Pulmonary artery endothelial cell (primary cell): ENCODE measurements around the gene RIPK3. TPM values are rescaled to one million over a fixed set of nuclear protein-coding genes. Genes with fewer than 3 reads are reported as not detected.

Experiments
- DNase-seq: peaks from one replicate; pipeline ENCODE4 v3.0.0-alpha.2; 2011; ENCODE audit warnings: low read depth, low spot score
- total RNA-seq: library from RNA; depleted of rRNA; stranded (reverse); fragments of >200 nt; gene quantifications from 2 replicates; pipeline ENCODE4 v1.2.3, GENCODE V29; 2014

Gene RIPK3
- total RNA-seq, 1 donor from 2014 or later = 3.9 TPM

- no peak for DNase-seq
These were observed 32.0 kb downstream of the RIPK3 start, which contains the start of gene CIDEB for GRCh38 chr14:24307575-24308341. CIDEB (minus strand) TSS chr14:24307977; CDS start chr14:24307858, 119 bp downstream.

DNA sequence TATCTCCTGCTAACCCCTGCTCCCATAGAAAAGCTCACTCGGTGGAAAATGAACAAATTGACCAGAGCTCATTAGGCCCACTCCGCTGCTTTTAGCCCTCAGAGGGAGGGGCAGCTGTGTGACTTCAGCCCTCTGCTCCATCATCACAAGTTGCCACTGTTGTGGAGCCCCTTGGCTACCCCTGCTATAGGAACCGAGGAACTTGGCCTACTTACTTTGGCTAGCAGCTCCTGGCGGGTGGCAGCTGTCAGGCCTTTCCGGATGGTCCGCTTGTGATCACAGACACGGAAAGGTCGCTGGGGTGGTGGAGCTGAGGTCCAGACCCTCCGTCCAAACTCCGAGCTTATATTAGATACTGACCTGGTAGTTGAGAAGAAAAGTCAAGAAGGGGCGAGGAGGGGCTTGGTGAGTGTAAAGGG is 32.6 kb downstream of the RIPK3 start:
- no peak for DNase-seq

- DNase-seq = no peak
These were observed 35.8 kb downstream of the RIPK3 start for GRCh38 chr14:24304019-24304387.

DNA sequence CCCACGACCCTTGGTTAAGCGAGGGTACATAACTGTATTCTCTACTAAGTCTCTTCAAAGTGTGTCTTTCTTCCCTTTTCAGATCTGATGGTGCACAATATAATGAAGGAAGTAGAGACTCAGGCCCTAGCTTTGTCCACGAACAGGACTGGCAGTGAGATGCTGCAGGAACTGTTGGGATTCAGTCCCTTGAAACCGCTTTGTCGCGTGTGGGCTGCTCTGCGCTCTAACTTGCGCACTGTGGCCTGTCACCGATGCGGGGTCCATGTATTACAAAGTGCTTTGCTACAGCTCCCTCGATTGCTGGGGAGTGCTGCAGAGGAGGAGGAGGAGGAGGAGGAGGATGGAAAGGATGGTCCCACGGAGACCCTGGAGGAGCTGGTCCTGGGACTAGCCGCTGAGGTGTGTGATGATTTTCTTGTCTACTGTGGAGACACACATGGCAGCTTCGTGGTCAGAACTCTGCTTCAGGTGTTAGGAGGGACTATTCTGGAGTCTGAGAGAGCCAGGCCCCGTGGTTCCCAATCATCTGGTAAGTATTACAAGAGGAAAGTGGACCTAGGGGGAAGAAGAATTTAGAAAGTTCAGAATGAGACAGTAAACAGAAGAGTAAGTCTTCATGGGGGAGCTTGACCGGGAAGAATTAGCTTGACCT is 39.3 kb downstream of the RIPK3 start:
- no peak for DNase-seq

- DNase-seq = peak; percentile 59
These were observed 40.3 kb downstream of the RIPK3 start, which contains the start of the genes DHRS1 and NOP9 for GRCh38 chr14:24299255-24300191. DHRS1 (minus strand) TSS chr14:24299780; CDS start chr14:24299106, 674 bp downstream. NOP9 (plus strand) TSS chr14:24299850; CDS start chr14:24299955, 105 bp downstream.

GRCh38 chr14:24298892-24299254 is 40.9 kb downstream of the RIPK3 start:
- no peak for DNase-seq

DNA sequence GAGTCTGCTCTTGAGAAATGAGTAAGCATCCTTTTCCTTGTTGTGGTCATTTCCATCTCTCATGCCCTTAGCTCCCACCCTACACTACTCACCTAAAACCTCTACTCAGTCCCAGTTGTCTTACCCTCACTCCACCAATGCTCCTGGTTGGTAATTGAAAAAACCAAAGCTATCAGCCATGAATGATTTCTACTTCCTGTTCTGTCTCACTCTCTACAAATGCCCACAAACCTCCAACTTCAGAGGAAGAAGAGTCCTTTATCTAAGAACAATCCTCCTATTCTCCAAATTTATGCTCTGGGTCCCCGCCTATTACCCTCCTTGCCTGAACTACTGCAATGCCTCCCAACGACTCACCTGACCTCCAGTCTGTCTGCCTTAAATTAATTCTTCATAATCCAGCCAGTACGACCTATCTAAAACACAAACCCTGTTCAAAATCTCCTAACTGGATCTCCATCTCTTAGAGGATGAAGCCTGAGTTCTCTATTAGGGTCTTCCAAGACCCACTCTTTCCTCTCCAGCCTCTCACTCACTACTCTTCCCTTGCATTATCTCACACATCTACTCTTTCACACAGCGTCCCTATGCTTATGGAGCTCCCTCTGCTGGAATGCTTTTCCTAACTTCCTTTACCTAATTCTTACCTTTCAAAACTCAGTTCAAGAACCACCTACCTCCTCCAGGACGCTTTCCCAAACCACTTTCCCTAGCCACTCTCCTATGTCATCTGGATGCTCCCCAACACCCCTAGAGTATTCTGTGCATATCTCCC is 42.4 kb downstream of the RIPK3 start:
- no peak for DNase-seq

GRCh38 chr14:24296341-24297157 is 43.2 kb downstream of the RIPK3 start:
- peak; percentile 89 for DNase-seq

- no peak for DNase-seq
These were observed 46.3 kb downstream of the RIPK3 start for GRCh38 chr14:24293525-24293924.

- DNase-seq = no peak
These were observed 47.5 kb downstream of the RIPK3 start for GRCh38 chr14:24292118-24292807.

GRCh38 chr14:24291446-24292117 is 48.2 kb downstream of the RIPK3 start:
- DNase-seq = no peak

DNA sequence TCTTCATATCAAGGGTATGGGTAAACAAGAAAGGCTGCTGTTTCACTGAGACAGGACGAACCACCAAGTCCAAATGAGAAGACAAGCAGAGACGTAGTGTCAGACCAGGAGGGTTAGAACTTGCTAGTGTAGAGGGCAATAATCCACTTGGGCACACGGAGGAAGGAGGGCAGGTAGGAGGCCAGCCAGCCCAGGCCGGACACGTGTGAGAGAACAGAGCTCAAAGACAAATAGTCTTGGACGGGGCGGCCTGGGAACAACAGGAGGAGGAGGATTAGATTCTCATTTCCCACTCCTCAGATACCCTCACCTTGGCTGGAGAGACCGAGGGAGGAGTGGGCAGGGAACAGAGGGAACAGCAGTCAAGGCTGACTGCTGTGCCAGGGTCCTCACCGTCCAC is 49.0 kb downstream of the RIPK3 start:
- DNase-seq = no peak

DNA sequence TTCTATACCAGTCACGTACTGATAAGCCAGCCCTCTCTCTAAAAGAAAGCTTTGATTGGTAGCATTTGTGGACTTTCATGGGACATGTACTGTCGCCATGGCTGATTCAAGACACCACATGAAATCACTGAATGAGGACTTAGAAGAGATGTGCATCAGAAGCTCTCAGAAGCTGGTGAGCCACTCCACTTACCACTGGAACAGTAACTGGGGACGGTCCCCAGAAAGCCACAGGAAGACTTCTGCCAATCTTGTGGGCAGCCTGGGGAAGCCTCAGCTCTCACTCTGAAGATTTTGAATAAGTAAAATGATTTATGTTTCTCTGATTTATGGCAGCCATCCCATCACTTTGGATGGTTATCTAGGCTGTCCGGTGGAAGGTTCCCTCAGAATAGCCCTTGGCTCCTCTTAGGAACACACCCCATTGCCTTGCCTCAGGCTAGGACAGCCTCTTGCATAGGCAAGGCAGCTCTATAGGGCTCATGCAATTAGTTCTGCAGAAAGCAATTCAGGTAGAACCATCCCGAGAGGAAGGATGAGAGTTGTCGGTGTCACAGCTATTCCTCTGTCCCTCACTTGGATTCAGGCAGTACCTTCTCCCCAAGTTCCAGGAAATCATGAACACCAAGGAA is 50.0 kb downstream of the RIPK3 start:
- no peak for DNase-seq

DNA sequence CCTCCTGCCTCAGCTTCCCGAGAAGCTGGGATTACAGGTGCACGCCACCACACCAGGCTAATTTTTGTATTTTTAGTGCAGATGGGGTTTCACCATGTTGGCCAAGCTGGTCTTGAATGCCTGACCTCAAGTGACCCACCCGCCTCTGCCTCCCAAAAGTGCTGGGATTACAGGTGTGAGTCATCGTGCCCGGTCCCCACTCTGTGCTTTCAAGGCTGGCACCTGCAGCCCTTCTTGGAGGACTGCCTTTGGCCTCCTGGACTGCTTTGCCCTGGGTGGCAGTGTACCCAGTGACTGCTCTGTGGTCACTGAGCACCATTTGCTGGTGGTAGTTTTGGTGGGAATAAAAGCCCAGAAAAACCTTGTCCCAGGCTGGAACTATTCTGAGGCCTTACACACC is 52.8 kb downstream of the RIPK3 start:
- no peak for DNase-seq
